HepG2 (cell line): ENCODE measurements around the gene MUL1. TPM values are rescaled to one million over a fixed set of nuclear protein-coding genes. Genes with fewer than 3 reads are reported as not detected.

Source experiments
- ATAC-seq: fragments of 200-7000 bp; cut with Tn5 transposase; 3 replicates; pipeline ENCODE4 v1.9.1; 2020; ENCODE audit warnings: mild to moderate bottlenecking, moderate library complexity
- BruUV-seq: library from RNA; stranded (reverse); fragments of 400-500 nt; replicated peaks from 2 replicates; lab custom pipeline; 2021; lab: Mats Ljungman, UMichigan
- CTCF ChIA-PET: fragments of 300-600 bp; formaldehyde crosslinking; extraction: SDS; loops from one replicate; lab custom pipeline; 2021; ENCODE audit warnings: low total read pairs, inconsistent platforms, low intra/inter-chr PET ratio; lab: Yijun Ruan, JAX
- POLR2A ChIA-PET: fragments of 350-600 bp; sonication (Branson Sonifier 250); formaldehyde crosslinking; loops from one replicate; lab custom pipeline; 2020; ENCODE audit warnings: antibody characterized with exemption, inconsistent platforms; lab: Yijun Ruan, JAX
- DNase-seq: peaks from one replicate; pipeline ENCODE4 v3.0.0-alpha.2; 2015; ENCODE audit warnings: low spot score
- FAIRE-seq: peaks from 3 replicates; lab custom pipeline; 2011; peaks lifted over from hg19 to GRCh38; lab: Jason Lieb, UNC
- H2AFZ ChIP-seq: one replicate; pipeline ENCODE4 v1.6.1; 2011; ENCODE audit warnings: low read length, inconsistent platforms
- H3K27ac ChIP-seq: fragments of 300-600 bp; 3 replicates; pipeline ENCODE4 v1.8.0; 2011; ENCODE audit warnings: mixed run types, mild to moderate bottlenecking, mixed read lengths, low read length, inconsistent platforms; ENCODE audit not compliant: insufficient read depth; ENCODE audit errors: extremely low read length
- H3K27me3 ChIP-seq, 2 experiments: fragments of 200-600 bp in 1 of 2; 2 replicates in 1 of 2; 3 replicates in 1 of 2; pipeline versions ENCODE4 v1.6.0 to v1.8.0; 2011; ENCODE audit warnings: low read length in 2 of 2, mild to moderate bottlenecking in 2 of 2, moderate library complexity in 2 of 2, inconsistent platforms in 1 of 2; ENCODE audit not compliant: insufficient read depth in 2 of 2, control insufficient read depth in 1 of 2
- H3K36me3 ChIP-seq, 2 experiments: fragments of 200-600 bp in 1 of 2; replicated peaks in 1 of 2; 2 replicates in 1 of 2; 3 replicates in 1 of 2; pipeline versions ENCODE4 v1.5.1 to v1.8.0; 2011; ENCODE audit warnings: low read length in 2 of 2, inconsistent platforms in 1 of 2; ENCODE audit not compliant: insufficient read depth in 2 of 2, control insufficient read depth in 1 of 2
- H3K4me1 ChIP-seq: 2 replicates; pipeline ENCODE4 v1.5.1; 2012; ENCODE audit warnings: low read length, inconsistent platforms; ENCODE audit not compliant: insufficient read depth
- H3K4me2 ChIP-seq: 2 replicates; pipeline ENCODE4 v1.6.0; 2011; ENCODE audit warnings: low read depth, low read length, inconsistent platforms
- H3K4me3 ChIP-seq, 3 experiments: fragments of 200-600 bp in 1 of 3; sonication (generic), shearing (Covaris generic) in 1 of 3; replicated peaks in 1 of 3; 2 replicates each; pipeline ENCODE4 v1.5.1; 2011 to 2016; ENCODE audit warnings: low read length in 3 of 3, inconsistent platforms in 2 of 3, low read depth in 2 of 3, mild to moderate bottlenecking in 2 of 3, control low read depth in 1 of 3, mixed read lengths in 1 of 3; ENCODE audit not compliant: insufficient read depth in 1 of 3
- H3K79me2 ChIP-seq: one replicate; pipeline ENCODE4 v1.6.1; 2011; ENCODE audit warnings: low read length, inconsistent platforms; ENCODE audit not compliant: insufficient read depth
- H3K9ac ChIP-seq: 2 replicates; pipeline ENCODE4 v1.6.0; 2011; ENCODE audit warnings: mild to moderate bottlenecking, low read depth, low read length, inconsistent platforms; ENCODE audit not compliant: insufficient read depth
- H3K9me3 ChIP-seq: 2 replicates; pipeline ENCODE4 v1.5.1; 2012; ENCODE audit warnings: mild to moderate bottlenecking, low read length
- H4K20me1 ChIP-seq: 2 replicates; pipeline ENCODE4 v1.6.0; 2011; ENCODE audit warnings: inconsistent platforms, mild to moderate bottlenecking, low read length, moderate library complexity; ENCODE audit not compliant: insufficient read depth
- BHLHE40 ChIP-seq: IDR thresholded peaks from 2 replicates; pipeline ENCODE4 v1.6.1; 2011; ENCODE audit warnings: low read length, improper control_type of control experiment
- CBX1 ChIP-seq: IDR thresholded peaks from one replicate; pipeline ENCODE4 v1.6.1; 2016; ENCODE audit warnings: antibody characterized with exemption, low read depth
- GTF3A ChIP-seq: sonication (generic); formaldehyde crosslinking; conservative IDR thresholded peaks from 2 replicates; pipeline ENCODE4 v1.4.0; 2020; ENCODE audit warnings: mild to moderate bottlenecking, missing genetic modification reagents
- KDM3A ChIP-seq: IDR thresholded peaks from 2 replicates; pipeline ENCODE4 v1.6.1; 2018; ENCODE audit warnings: low read depth, missing compliant biosample characterization
- MXI1 ChIP-seq: IDR thresholded peaks from 3 replicates; pipeline ENCODE4 v1.6.1; 2012; ENCODE audit warnings: low read depth, low read length, inconsistent platforms, borderline replicate concordance
- NBN ChIP-seq: fragments of 450-650 bp; conservative IDR thresholded peaks from 2 replicates; pipeline ENCODE4 v1.6.1; 2017
- NFIB ChIP-seq: sonication (generic); formaldehyde crosslinking; IDR thresholded peaks from 2 replicates; pipeline ENCODE4 v1.9.0; 2021; ENCODE audit warnings: missing genetic modification reagents, mild to moderate bottlenecking, borderline replicate concordance
- PAWR ChIP-seq: sonication (generic); formaldehyde crosslinking; IDR thresholded peaks from 2 replicates; pipeline ENCODE4 v1.4.0; 2020; ENCODE audit warnings: missing genetic modification reagents, mild to moderate bottlenecking, borderline replicate concordance
- POLR2G ChIP-seq: fragments of 200-400 bp; formaldehyde crosslinking; IDR thresholded peaks from 2 replicates; pipeline ENCODE4 v1.6.1; 2018; ENCODE audit warnings: mild to moderate bottlenecking, low read depth, low read length, moderate library complexity
- RXRA ChIP-seq: sonication (generic); formaldehyde crosslinking; IDR thresholded peaks from 2 replicates; pipeline ENCODE4 v1.5.1; 2020; ENCODE audit warnings: missing genetic modification reagents
- SETDB1 ChIP-seq: sonication (generic); formaldehyde crosslinking; IDR thresholded peaks from 2 replicates; pipeline ENCODE4 v1.5.1; 2020; ENCODE audit warnings: missing genetic modification reagents, mild to moderate bottlenecking, borderline replicate concordance
- SIX4 ChIP-seq: sonication (generic); formaldehyde crosslinking; IDR thresholded peaks from 2 replicates; pipeline ENCODE4 v1.4.0; 2020; ENCODE audit warnings: missing genetic modification reagents
- SNAPC2 ChIP-seq: sonication (generic); formaldehyde crosslinking; IDR thresholded peaks from 2 replicates; pipeline ENCODE4 v1.8.1; 2022; ENCODE audit warnings: mild to moderate bottlenecking, missing genetic modification reagents
- SPEN ChIP-seq: sonication (generic); formaldehyde crosslinking; IDR thresholded peaks from 2 replicates; pipeline ENCODE4 v1.5.1; 2020; ENCODE audit warnings: low read depth, mild to moderate bottlenecking, missing genetic modification reagents
- ZBTB3 ChIP-seq: sonication (generic); formaldehyde crosslinking; IDR thresholded peaks from 2 replicates; pipeline ENCODE4 v1.4.0; 2020; ENCODE audit warnings: low read depth, mild to moderate bottlenecking, moderate library complexity, missing genetic modification reagents, borderline replicate concordance
- ZFP82 ChIP-seq: sonication (generic); formaldehyde crosslinking; IDR thresholded peaks from 2 replicates; pipeline ENCODE4 v1.5.1; 2020; ENCODE audit warnings: mild to moderate bottlenecking, missing genetic modification reagents, borderline replicate concordance
- ZNF446 ChIP-seq: sonication (generic); formaldehyde crosslinking; IDR thresholded peaks from 2 replicates; pipeline ENCODE4 v1.5.0; 2020; ENCODE audit warnings: mild to moderate bottlenecking, missing genetic modification reagents
- ZNF543 ChIP-seq: sonication (generic); formaldehyde crosslinking; IDR thresholded peaks from 2 replicates; pipeline ENCODE4 v1.4.0; 2020; ENCODE audit warnings: mild to moderate bottlenecking, missing genetic modification reagents
- ZNF607 ChIP-seq: sonication (generic); formaldehyde crosslinking; IDR thresholded peaks from 2 replicates; pipeline ENCODE4 v1.5.1; 2020; ENCODE audit warnings: missing genetic modification reagents, mild to moderate bottlenecking, borderline replicate concordance
- ZNF703 ChIP-seq: sonication (generic); formaldehyde crosslinking; IDR thresholded peaks from 2 replicates; pipeline ENCODE4 v1.5.1; 2020; ENCODE audit warnings: missing genetic modification reagents, mild to moderate bottlenecking, moderate library complexity, borderline replicate concordance
- ZNF782 ChIP-seq: sonication (generic); formaldehyde crosslinking; IDR thresholded peaks from 2 replicates; pipeline ENCODE4 v1.4.0; 2020; ENCODE audit warnings: missing genetic modification reagents, mild to moderate bottlenecking, borderline replicate concordance
- ZNF883 ChIP-seq: sonication (generic); formaldehyde crosslinking; IDR thresholded peaks from 2 replicates; pipeline ENCODE4 v1.5.1; 2020; ENCODE audit warnings: mild to moderate bottlenecking, missing genetic modification reagents; ENCODE audit errors: not compliant biosample characterization
- WGBS: methylation state at CpG from one replicate; pipeline ENCODE4 v1.1.6; 2017; ENCODE audit warnings: low lambda C conversion rate; 5-methylcytosine and 5-hydroxymethylcytosine counted together
- in situ Hi-C: cut with HindIII; loops from 2 replicates; pipeline ENCODE4 v1.10.0; 2017; ENCODE audit warnings: low pct_unique_long_range_greater_than_20kb; ENCODE audit not compliant: extremely low pct_ligation_motif_present
- intact Hi-C: fragments of 100-400 bp; cut with micrococcal nuclease; formaldehyde crosslinking; loops from one replicate; pipeline ENCODE4 v1.10.0; 2022; ENCODE audit not compliant: unreplicated experiment
- polyA plus RNA-seq, 8 experiments: library from polyadenylated mRNA; depleted of rRNA in 3 of 8; stranded (reverse) in 7 of 8; unstranded in 1 of 8; fragments of >200 nt; fragmentation: Illumina TruSeq in 4 of 8; extraction: Trizol in 4 of 8; gene quantifications; 2 replicates each; pipeline versions ENCODE4 v1.2.1 to v1.2.3, GENCODE V29; 2011 to 2016; ENCODE audit warnings: low read depth in 4 of 8, missing spikeins in 1 of 8, mixed read lengths in 1 of 8; ENCODE audit not compliant: insufficient read depth in 1 of 8
- total RNA-seq, 5 experiments: library from RNA; depleted of rRNA; stranded (reverse); fragments of >200 nt; fragmentation: Illumina TruSeq; extraction: Trizol; gene quantifications; 2 replicates each; pipeline ENCODE4 v1.2.3, GENCODE V29; 2016; ENCODE audit warnings: low read depth in 1 of 5
- TF ChIP-seq, protein P1 (sequence below): sonication (generic); formaldehyde crosslinking; IDR thresholded peaks from 2 replicates; pipeline ENCODE4 v1.4.0; 2020; ENCODE audit warnings: missing genetic modification reagents

Gene MUL1
- total and polyA plus RNA-seq, 2 of the 13 experiments (the other 11 are each of a cell fraction or from before 2014, with no cell fraction given): 21.5 to 26.5 TPM

DNA sequence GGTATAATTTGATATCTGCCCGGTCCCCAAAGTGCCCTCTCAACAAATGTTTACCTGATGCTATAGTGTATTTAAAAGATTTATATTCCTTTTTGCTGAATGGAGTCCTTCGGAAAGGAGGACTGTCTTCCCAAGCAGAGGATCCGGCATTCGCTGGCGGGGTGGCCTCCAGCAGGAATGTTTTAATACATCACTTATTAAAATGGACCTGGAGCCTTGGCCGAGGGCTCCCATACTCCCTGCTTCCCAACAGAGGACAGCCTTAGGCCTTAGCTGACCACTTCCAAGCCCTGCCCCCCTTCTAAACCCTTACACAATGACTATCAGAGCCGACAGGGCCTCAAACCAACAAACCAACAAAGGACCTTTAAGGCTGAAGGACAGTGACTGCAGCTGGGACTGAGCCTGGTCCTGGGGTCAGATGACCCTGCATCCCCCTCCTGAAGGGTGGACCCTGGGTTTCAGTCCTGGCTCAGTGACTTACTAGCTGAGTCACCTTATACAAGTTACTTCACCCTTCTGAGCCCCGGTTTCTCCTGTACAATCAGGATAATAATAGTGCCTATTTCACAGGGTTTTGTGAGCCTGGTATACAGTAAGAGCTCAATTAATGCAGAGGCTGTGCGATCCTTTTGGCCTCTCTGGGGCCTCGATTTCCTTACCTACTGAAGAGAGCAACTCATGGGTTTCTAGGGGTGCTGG is 27.6 kb downstream of the MUL1 start (continued):
- no peak for TF ChIP-seq ZNF883

DNA sequence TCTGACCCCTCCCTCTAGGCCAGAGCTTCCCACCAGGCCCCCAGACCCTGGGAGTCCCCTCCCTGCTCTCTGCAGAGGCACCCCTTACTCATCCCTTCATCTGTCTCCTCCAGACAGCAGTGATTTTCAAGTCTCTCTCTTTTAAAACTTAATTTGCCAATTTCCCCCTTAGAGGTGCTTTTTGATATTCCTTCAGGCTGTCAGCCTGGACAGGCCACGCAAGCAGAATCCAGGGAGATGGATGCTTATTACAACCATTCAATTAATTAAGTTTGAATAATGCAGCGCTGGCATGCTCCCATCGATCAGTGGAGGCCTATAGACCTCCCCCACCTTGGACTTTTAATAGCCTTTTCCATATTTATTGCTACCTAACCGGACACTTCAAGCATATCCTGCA is 28.1 kb downstream of the MUL1 start:
- POLR2A ChIA-PET: interaction anchor here (1.3 to 3.1 kb wide), 5 partner anchors 10 to 154 kb away, joined by 4 to 24 read pairs (median 8); partner anchors contain the start of genes MUL1 and PINK1
- CTCF ChIA-PET: interaction anchor here (1.5 kb wide), 1 partner anchor 14 kb away, joined by 6 read pairs; no protein-coding TSS in a partner anchor
- BruUV-seq: no TSS peak
- TF ChIP-seq, protein P1, sequence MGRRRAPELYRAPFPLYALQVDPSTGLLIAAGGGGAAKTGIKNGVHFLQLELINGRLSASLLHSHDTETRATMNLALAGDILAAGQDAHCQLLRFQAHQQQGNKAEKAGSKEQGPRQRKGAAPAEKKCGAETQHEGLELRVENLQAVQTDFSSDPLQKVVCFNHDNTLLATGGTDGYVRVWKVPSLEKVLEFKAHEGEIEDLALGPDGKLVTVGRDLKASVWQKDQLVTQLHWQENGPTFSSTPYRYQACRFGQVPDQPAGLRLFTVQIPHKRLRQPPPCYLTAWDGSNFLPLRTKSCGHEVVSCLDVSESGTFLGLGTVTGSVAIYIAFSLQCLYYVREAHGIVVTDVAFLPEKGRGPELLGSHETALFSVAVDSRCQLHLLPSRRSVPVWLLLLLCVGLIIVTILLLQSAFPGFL (CRISPR knock-in tag): no peak
- TF ChIP-seq BHLHE40 (no peak), ZNF543 (CRISPR knock-in tag) (0 out of 2 replicates have a peak, but pooled peaks have one; percentile 19), ZNF607 (CRISPR knock-in tag) (no peak), GTF3A (CRISPR knock-in tag) (0 out of 2 replicates have a peak, but pooled peaks have one; percentile 42), ZNF703 (CRISPR knock-in tag) (0 out of 2 replicates have a peak, but pooled peaks have one; percentile 19), ZNF446 (CRISPR knock-in tag) (no peak), KDM3A (no peak), SPEN (0 out of 2 replicates have a peak, but pooled peaks have one; percentile 15), ZNF782 (CRISPR knock-in tag) (peak; percentile 66; the same call in 1 of the 2 replicates), PAWR (CRISPR knock-in tag) (0 out of 2 replicates have a peak, but pooled peaks have one; percentile 24), ZFP82 (0 out of 2 replicates have a peak, but pooled peaks have one; percentile 46), NBN (no peak), POLR2G (0 out of 2 replicates have a peak, but pooled peaks have one; percentile 7), CBX1 (no peak), SETDB1 (CRISPR knock-in tag) (no peak), SIX4 (CRISPR knock-in tag) (no peak), MXI1 (no peak), SNAPC2 (CRISPR knock-in tag) (0 out of 2 replicates have a peak, but pooled peaks have one; percentile 1), ZBTB3 (CRISPR knock-in tag) (peak; percentile 65; the same call in 1 of the 2 replicates), RXRA (no peak), NFIB (CRISPR knock-in tag) (no peak)

More for the DNA sequence above, 28.1 kb downstream of the MUL1 start:
- no peak for ATAC-seq
- Histone ChIP-seq H3K4me2 (peak overlapping the region; percentile 81), H3K79me2 (peaks cover 61% of the 10 kb centered on the region), H3K9me3 (no peaks in the 10 kb centered on the region), H3K4me1 (peaks cover 74% of the 10 kb centered on the region), H3K9ac (peak overlapping the region; percentile 88), H3K36me3 (no peaks in the 10 kb centered on the region), H3K27ac (peak overlapping the region; percentile 92), H4K20me1 (no peaks in the 10 kb centered on the region; the same call in 1 of the 2 replicates), H3K4me3 (peak overlapping the region; percentile 46 to 70 (median 66)), H2AFZ (no peak overlapping the region), H3K27me3 (no peaks in the 10 kb centered on the region; a peak in 1 of 5 replicates)
- WGBS: 3% methylated on average over 4 of the region's 4 CpGs
- DNase-seq: no peak
- no peak for FAIRE-seq
- intact Hi-C loops: loop anchor here (1.0 to 5.0 kb wide), 2 partner anchors 11 to 38 kb away; no protein-coding TSS in a partner anchor
- in situ Hi-C loops: loop anchor here (5.0 kb wide), 1 partner anchor 553 kb away; no protein-coding TSS in a partner anchor
